ENCODE data around the gene TTLL11.
"Not testable (repeated sequence)": the region's sequence is repeated elsewhere in the genome, so short reads cannot be mapped to it uniquely, and the experiment has no call there.

TTLL11 gene

GRCh38 chr9:121895818-121896544, 197.1 kb downstream of the TTLL11 start:
- DNase-seq, result no peak

- DNase-seq, result no peak
Observed at GRCh38 chr9:121895358-121895757, 197.8 kb downstream of the TTLL11 start.

- DNase-seq, result not testable (repeated sequence)
Observed at GRCh38 chr9:121894380-121894779, 198.7 kb downstream of the TTLL11 start.

DNA sequence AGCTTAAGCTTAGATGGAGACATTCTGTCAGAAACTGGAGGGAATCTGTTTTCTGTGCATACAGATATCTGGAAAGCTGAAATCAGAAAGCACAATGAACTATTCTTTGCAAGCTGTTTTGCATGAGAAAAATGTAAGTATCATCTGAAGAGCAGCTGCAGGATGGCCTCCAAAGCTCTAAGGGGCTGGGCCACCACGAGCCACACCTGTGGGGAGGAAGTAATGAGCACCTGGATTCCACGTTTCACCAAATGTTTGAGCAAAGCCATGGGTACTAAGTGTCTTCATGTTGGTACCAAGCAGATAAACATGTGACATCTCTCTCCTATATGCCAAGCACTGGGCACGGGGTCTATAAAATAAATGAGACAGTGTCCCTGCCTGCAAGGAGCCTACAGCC, 199.3 kb downstream of the TTLL11 start:
- no peak for DNase-seq

DNA sequence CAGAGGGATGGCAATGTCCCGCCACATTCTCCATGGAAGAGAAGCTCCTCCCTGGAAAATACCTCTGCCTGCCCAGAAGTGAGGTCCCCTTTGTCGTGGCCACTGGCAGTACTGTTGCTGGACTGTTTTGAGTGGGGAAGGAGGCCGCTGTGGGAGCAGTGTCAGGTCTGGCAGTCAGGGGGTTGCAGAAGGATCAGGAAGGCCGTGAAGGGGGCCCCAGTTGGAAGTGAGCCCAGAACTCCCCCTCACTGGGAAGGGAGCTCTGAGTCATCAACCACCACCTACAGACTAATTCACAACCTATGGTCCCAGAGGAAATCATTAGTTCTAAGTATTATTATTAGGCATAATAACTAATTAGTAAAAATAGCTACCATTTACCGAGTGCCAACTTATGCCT, 200.4 kb downstream of the TTLL11 start:
- DNase-seq, result no peak

- DNase-seq, result no peak
Observed at GRCh38 chr9:121890746-121891145, 202.4 kb downstream of the TTLL11 start.

DNA sequence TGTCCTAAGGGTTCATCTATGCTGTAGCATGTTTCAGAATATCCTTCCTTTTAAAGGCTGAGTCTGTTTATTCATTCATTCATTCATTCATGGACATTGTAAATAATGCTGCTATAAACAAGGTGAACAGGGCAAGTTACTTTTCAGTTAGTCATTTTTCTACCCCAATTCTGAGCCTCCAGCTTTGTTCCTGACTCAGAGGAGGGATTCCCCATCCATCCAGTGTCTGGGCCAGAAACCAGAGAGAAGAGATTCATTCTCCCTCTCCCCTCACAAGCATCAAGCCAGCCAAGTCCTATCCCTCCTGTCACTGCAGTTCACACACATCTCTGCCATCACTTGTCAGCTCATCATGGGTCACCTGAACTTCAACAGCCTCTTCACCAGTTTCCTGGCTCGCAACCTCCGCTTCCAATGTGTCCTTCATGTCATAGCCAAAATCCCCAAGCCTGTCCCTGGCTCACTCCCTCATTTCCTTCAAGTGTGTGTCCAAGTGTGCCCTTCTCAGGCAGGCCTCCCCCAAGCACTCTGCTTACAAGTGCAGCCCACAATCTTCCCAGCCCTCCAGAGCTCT, 203.0 kb downstream of the TTLL11 start:
- no peak for DNase-seq

- DNase-seq, result no peak
Observed at GRCh38 chr9:121888438-121888775, 204.7 kb downstream of the TTLL11 start.

GRCh38 chr9:121887553-121888437, 205.3 kb downstream of the TTLL11 start:
- DNase-seq, result no peak

- DNase-seq, result no peak
Observed at GRCh38 chr9:121886759-121887485, 206.2 kb downstream of the TTLL11 start.

DNA sequence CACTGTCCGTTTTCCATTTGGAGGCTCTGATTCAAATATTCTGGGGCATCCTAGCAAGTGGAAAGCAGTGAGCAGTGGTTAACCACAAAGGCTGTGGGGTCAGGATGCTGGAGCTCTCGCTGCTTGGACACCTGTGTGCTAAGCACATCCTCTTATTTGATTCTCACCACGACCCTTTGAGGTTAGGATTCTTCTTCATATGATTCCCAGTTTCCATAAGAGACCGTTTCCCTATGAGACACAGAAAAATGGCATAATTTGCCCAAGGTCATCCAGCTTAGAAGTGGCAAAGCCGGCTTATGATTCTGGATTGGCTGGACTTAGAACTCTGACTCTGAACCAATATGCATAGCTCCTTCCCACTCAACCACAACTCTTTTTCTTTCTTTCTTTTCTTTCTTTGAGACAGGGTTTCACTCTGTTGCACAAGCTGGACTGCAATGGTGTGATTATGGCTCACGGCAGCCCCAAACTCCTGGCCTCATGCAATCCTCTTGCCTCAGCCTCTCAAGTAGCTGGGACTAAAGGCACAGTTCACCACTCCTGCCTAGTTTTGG, 207.7 kb downstream of the TTLL11 start:
- DNase-seq, result no peak

- no peak for DNase-seq
Observed at GRCh38 chr9:121884057-121884541, 209.0 kb downstream of the TTLL11 start.

GRCh38 chr9:121883281-121884056, 209.6 kb downstream of the TTLL11 start:
- no peak for DNase-seq

DNA sequence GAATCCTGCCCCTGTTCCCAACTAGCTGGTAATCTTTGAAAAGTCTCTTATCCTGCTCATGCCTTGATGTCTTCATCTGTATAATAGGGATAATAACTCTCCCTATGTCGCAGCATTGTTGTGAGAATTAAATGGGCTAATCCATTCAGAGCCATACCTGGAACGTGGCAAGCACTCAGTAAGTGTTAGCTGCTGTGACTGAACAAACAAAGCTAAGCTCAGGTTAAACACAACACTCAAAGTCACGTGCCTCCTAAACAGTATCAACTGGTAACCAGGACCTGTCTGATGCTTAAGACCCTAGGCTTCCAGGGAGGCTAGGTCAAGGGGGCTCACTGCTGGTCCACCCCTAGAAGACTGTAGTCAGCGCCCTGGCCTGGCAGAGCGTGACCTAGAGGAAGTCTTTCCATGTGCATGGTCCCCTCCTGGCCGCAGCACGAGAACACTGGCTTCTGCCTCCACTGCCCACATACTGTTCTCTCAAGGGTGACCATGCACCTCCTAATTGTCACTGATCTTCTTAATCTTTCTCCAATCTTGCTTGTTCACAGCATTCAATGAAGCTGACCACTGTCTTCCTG, 211.1 kb downstream of the TTLL11 start:
- DNase-seq, result no peak

- no peak for DNase-seq
Observed at GRCh38 chr9:121880343-121880898, 212.7 kb downstream of the TTLL11 start.

DNA sequence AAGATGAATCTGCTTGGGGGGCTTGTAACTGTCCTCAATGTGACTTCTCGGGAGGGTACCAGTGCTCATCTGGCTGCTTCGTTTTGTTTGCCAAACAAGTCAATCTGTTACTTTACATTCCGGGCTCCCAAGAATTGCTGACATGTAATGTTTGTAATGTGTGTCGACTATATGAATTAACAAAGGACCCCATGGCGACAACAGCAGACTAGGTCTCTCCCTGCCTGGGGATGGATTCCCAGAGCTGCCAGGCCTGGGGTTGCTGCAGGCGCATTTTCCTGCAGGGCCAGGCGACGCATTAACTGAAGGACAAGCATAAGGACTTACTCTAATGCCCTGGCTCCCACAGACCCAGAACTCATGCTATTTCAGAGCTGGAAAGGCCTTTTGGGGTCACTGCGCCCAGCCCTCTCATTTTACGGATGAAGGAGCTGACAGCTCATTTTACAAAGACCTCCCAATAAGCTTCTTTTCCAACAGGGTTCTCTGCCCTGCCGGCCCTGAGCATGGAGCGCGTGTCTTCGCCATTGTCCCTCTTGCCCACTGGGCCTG, 214.8 kb downstream of the TTLL11 start:
- no peak for DNase-seq

DNA sequence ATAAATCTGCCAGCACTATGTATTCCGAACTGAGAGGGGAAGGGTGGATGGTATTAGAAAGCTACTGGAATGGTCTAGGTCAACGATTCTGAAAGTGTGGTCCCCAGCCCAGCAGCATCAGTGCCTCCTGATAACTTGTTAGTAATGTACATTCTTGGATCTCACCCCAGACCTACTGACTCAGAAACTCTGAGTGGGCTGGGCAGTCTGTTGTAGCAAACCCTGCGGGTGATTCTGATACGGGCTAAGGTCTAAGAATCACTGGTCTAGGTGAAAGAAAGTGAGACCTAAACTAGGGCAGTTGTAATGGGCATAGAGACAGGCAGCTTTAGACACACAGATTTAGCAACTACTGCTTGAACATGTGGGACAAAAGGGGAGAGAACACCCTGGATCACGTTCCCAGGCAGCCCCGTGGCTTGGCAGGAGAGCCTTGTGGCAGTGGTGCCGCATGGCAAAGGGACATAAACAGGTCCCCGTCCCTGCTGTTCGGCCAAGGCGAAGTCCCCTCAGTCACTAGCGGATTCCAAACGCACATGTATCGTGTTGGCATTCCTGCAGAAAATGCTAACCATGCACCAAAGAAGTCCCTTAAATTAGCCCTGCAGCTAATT, 216.3 kb downstream of the TTLL11 start:
- DNase-seq, result no peak

- no peak for DNase-seq
Observed at GRCh38 chr9:121876255-121876654, 216.9 kb downstream of the TTLL11 start.

GRCh38 chr9:121874524-121874923, 218.6 kb downstream of the TTLL11 start:
- DNase-seq, result no peak

- no peak for DNase-seq
Observed at GRCh38 chr9:121871431-121872025, 221.6 kb downstream of the TTLL11 start.

All from NCI-H524 treated with DMSO at 0.1 percent for 48 hours (cell line).